Heart right ventricle (tissue), 16 donors: ENCODE results near the gene SRPK1. TPM values are rescaled to one million over a fixed set of nuclear protein-coding genes. Genes with fewer than 3 reads are reported as not detected.

Experiments
- ATAC-seq, 8 donors: fragments of 200-7000 bp; cut with Tn5 transposase; one replicate each; pipeline ENCODE4 v1.9.1; 2020; ENCODE audit warnings: mild to moderate bottlenecking in 8 of 8, moderate library complexity in 8 of 8, moderate number of reproducible peaks in 1 of 8
- DNase-seq, 2 donors: peaks; one replicate each; pipeline ENCODE4 v3.0.0-alpha.2; 2020
- H3K27ac ChIP-seq, 10 donors: fragments of 200-600 bp; sonication (generic) in 2 of 10; one replicate each; pipeline versions ENCODE4 v1.5.0 to v1.8.0; 2020 to 2022; ENCODE audit warnings: mild to moderate bottlenecking in 3 of 10
- H3K27me3 ChIP-seq, 7 donors: fragments of 200-600 bp; one replicate each; pipeline ENCODE4 v1.8.0; 2021 to 2022; ENCODE audit warnings: mild to moderate bottlenecking in 2 of 7
- H3K36me3 ChIP-seq, 9 donors: fragments of 200-600 bp; sonication (generic) in 1 of 9; one replicate each; pipeline versions ENCODE4 v1.5.0 to v1.8.0; 2020 to 2022; ENCODE audit warnings: mild to moderate bottlenecking in 2 of 9
- H3K4me1 ChIP-seq, 9 donors: fragments of 200-600 bp; sonication (generic) in 1 of 9; one replicate each; pipeline versions ENCODE4 v1.5.0 to v1.8.0; 2020 to 2022; ENCODE audit warnings: mild to moderate bottlenecking in 4 of 9
- H3K4me3 ChIP-seq, 10 donors: fragments of 200-600 bp; sonication (generic) in 2 of 10; one replicate each; pipeline versions ENCODE4 v1.5.0 to v1.8.0; 2020 to 2022; ENCODE audit warnings: mild to moderate bottlenecking in 7 of 10, moderate library complexity in 2 of 10
- H3K9me3 ChIP-seq, 11 donors: fragments of 200-600 bp in 10 of 11; sonication (generic) in 2 of 11; one replicate each; pipeline versions ENCODE4 v1.5.0 to v1.8.0; 2013 to 2022; ENCODE audit warnings: mild to moderate bottlenecking in 2 of 11, control low read depth in 1 of 11, moderate library complexity in 1 of 11
- WGBS, 2 donors: extraction: QIAGEN DNeasy Blood & Tissue Kit; methylation state at CpG; one replicate each; pipeline ENCODE4 v1.1.7; 2013; ENCODE audit warnings: inconsistent platforms in 1 of 2; 5-methylcytosine and 5-hydroxymethylcytosine counted together
- intact Hi-C, 10 donors: fragments of 100-400 bp; cut with DNase I; formaldehyde crosslinking; loops; one replicate each; pipeline versions ENCODE4 v1.11.1 to v1.14.2; 2022
- polyA plus RNA-seq, 2 donors: library from polyadenylated mRNA; stranded (reverse); fragments of 200-250 nt; gene quantifications; one replicate each; pipeline ENCODE4 v1.2.3, GENCODE V29; 2013
- total RNA-seq, 10 donors: library from RNA; stranded (reverse); fragmentation: NEBNext Ultra II Directional in 3 of 10; extraction: Animal tissue kit (Norgen Biotek cat#: 25700) in 3 of 10; gene quantifications; one replicate each; pipeline versions ENCODE4 v1.2.1 to v1.2.4, GENCODE V29; 2021 to 2023
- TF ChIP-seq, protein P1 (sequence below), 9 donors: fragments of 200-600 bp; sonication (generic) in 2 of 9; IDR thresholded peaks; one replicate each; pipeline versions ENCODE4 v1.5.0 to v1.8.0; 2021 to 2022; ENCODE audit warnings: antibody characterized with exemption in 9 of 9, mild to moderate bottlenecking in 5 of 9, moderate library complexity in 1 of 9
- donor health status: Arrhythmogenic right ventricular cardiomyopathy.
- donor health status: ischemic (EF 13 %, LVEDD 7.1; RV severe dilation, severe dysfunction).
- donor health status: healthy with polysubstance abuse.
- donor health status: DM: no; HTN: yes; CAD: no.
- donor health status: DM: no; HTN: no; CAD: no.
- donor health status: ischemic (EF 25% LVEDD 6.9; RV normal size, moderate dysfunction).
- donor health status: ischemic (EF 25% LVEDD 5.7; RV mildly dilated, moderate dysfunction).
- donor health status: healthy.
- donor health status: DM: yes; HTN: yes; CAD: no.
- donor health status: Ischemic cardiomyopathy.
- donor health status: ischemic (EF 35%, LVEDD 5.7; RV mildly dilated, moderate dysfunction).
- donor health status: nonischemic (EF 11% LVEDD 7.7; RV severe dilation, severe dysfunction).
- donor health status: DM: yes; HTN: yes; CAD: no.
- donor health status: PGD.
- donor health status: ischemic (EF 29% LVEDD 5.4; RV normal size, mild dysfunction).
- donor health status: nonischemic (EF 23%, LVEDD 6.1; RV moderate dilation, normal function).

Gene SRPK1
- total and polyA plus RNA-seq, 12 donors = 6.0 to 25.6 (median 17.4) TPM

- Histone ChIP-seq H3K27me3 (no peaks in the 10 kb centered on the region), H3K9me3 (no peaks in the 10 kb centered on the region), H3K27ac (no peak overlapping the region), H3K4me3 (no peak overlapping the region), H3K4me1 (no peaks in the 10 kb centered on the region), H3K36me3 (peaks cover 0 to 89% (median 11%) of the 10 kb centered on the region in 9 donors)
- intact Hi-C loops = no loop called here
- DNase-seq (no peak), ATAC-seq (no peak)
- TF ChIP-seq, protein P1, sequence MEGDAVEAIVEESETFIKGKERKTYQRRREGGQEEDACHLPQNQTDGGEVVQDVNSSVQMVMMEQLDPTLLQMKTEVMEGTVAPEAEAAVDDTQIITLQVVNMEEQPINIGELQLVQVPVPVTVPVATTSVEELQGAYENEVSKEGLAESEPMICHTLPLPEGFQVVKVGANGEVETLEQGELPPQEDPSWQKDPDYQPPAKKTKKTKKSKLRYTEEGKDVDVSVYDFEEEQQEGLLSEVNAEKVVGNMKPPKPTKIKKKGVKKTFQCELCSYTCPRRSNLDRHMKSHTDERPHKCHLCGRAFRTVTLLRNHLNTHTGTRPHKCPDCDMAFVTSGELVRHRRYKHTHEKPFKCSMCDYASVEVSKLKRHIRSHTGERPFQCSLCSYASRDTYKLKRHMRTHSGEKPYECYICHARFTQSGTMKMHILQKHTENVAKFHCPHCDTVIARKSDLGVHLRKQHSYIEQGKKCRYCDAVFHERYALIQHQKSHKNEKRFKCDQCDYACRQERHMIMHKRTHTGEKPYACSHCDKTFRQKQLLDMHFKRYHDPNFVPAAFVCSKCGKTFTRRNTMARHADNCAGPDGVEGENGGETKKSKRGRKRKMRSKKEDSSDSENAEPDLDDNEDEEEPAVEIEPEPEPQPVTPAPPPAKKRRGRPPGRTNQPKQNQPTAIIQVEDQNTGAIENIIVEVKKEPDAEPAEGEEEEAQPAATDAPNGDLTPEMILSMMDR (IDR thresholded peaks at IDR 0.05) = no peak
- 62 to 91% methylated on average over 1 of the region's 1 CpG for WGBS, 2 donors
Observed at GRCh38 chr6:35839019-35839418, 81.9 kb downstream of the SRPK1 start.

GRCh38 chr6:35833536-35833935 lies 87.4 kb downstream of the SRPK1 start:
- WGBS, 2 donors = 91 to 93% methylated on average over 7 of the region's 7 CpGs
- Histone ChIP-seq H3K4me3 (no peak overlapping the region), H3K27ac (no peak overlapping the region), H3K4me1 (no peaks in the 10 kb centered on the region), H3K9me3 (no peaks in the 10 kb centered on the region), H3K27me3 (no peaks in the 10 kb centered on the region), H3K36me3 (peaks cover 0 to 55% (median 11%) of the 10 kb centered on the region in 9 donors)
- intact Hi-C loops = no loop called here
- DNase-seq = no peak
- ATAC-seq = no peak
- TF ChIP-seq, protein P1 (IDR thresholded peaks at IDR 0.05) = no peak

- no peaks in the 10 kb centered on the region for H3K4me1 ChIP-seq
- 94% methylated on average over 5 of the region's 5 CpGs for WGBS, 2 donors
- DNase-seq (no peak), ATAC-seq (no peak)
- no peak overlapping the region for H3K27ac ChIP-seq
- H3K36me3 ChIP-seq = peaks cover 0 to 37% (median 9%) of the 10 kb centered on the region in 9 donors
- TF ChIP-seq, protein P1 (IDR thresholded peaks at IDR 0.05) = no peak
- no peak overlapping the region for H3K4me3 ChIP-seq
- peaks cover 0 to under 1% (median 0%) of the 10 kb centered on the region in 7 donors for H3K27me3 ChIP-seq
- intact Hi-C loops = no loop called here
- H3K9me3 ChIP-seq = no peaks in the 10 kb centered on the region
Observed at GRCh38 chr6:35831257-35832007, 89.5 kb downstream of the SRPK1 start.

- Histone ChIP-seq H3K9me3 (no peaks in the 10 kb centered on the region), H3K27me3 (peaks cover 0 to 8% (median 0%) of the 10 kb centered on the region in 7 donors), H3K4me1 (no peaks in the 10 kb centered on the region), H3K36me3 (peaks cover 0 to 17% (median 3%) of the 10 kb centered on the region in 9 donors), H3K4me3 (no peak overlapping the region), H3K27ac (no peak overlapping the region)
- ATAC-seq = no peak
- WGBS, 2 donors = 92% methylated on average over 5 of the region's 5 CpGs
- intact Hi-C loops = no loop called here
- TF ChIP-seq, protein P1 (IDR thresholded peaks at IDR 0.05) = no peak
- no peak for DNase-seq
Observed at GRCh38 chr6:35829306-35829705, 91.6 kb downstream of the SRPK1 start.
